ENCODE results near the gene IL20RA. TPM values are rescaled to one million over a fixed set of nuclear protein-coding genes. Genes with fewer than 3 reads are reported as not detected.

Gene IL20RA
- polyA plus RNA-seq, 1 donor (not counting 4 experiments of a cell fraction or from before 2014, with no cell fraction given), result 1.5 TPM

DNA sequence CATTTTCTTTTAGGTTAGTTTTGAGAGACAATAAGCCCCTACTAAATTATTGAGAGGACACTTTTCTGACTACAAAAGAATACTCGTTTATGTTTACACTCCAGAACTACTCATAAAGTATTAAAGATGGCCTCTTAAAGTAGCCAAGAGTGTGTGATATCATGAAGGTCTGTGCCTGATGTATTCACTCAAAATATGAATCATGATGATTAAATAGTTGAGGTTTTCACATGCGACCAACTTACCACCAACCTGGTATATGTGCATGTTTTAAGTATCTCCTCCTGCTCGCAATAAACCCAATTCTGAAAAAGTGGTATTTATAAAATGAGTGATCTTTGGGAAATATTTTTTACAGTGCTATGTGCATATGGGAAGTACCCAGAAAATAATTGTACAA, 43.9 kb downstream of the IL20RA start:
- H3K9me1 ChIP-seq (ENCODE audit: control insufficient read depth, extremely low read depth, insufficient read depth, low read length), result no peaks in the 10 kb centered on the region
- no peak overlapping the region for H2AFZ ChIP-seq (ENCODE audit: control insufficient read depth, low read length)
- no peaks in the 10 kb centered on the region for H3K9me3 ChIP-seq (ENCODE audit: control insufficient read depth, low read depth, low read length)
- no peaks in the 10 kb centered on the region for H3K27me3 ChIP-seq (ENCODE audit: control insufficient read depth, extremely low read depth, insufficient read depth, low read length)
- dilution Hi-C loops (cut with MboI; ENCODE audit: extremely low pct_ligation_motif_present, low sequenced_read_pairs), result no loop called here
- no peaks in the 10 kb centered on the region for H3K79me2 ChIP-seq (ENCODE audit: control insufficient read depth, insufficient read depth, low read length)
- H3K4me3 ChIP-seq (ENCODE audit: control insufficient read depth in 2 of 3, extremely low read depth in 1 of 3, insufficient read depth in 2 of 3, low read depth in 1 of 3, low read length in 3 of 3), result no peak overlapping the region
- TF ChIP-seq EZH2 (IDR thresholded peaks at IDR 0.05; ENCODE audit: low read length), result no peak
- no peak for TF ChIP-seq CTCF (optimal IDR thresholded peaks at IDR 0.05 in 1 of 3, IDR thresholded peaks at IDR 0.05 in 1 of 3, conservative IDR thresholded peaks at IDR 0.05 in 1 of 3; ENCODE audit: extremely low read depth in 1 of 3, insufficient read depth in 2 of 3, low read length in 3 of 3)
- peak overlapping the region; percentile 29 for H3K9ac ChIP-seq (ENCODE audit: control insufficient read depth, extremely low read depth, insufficient read depth, low read length)
- FAIRE-seq (peak; percentile 92), DNase-seq (ENCODE audit: low read depth, low spot score) (no peak)
- no peaks in the 10 kb centered on the region for H3K36me3 ChIP-seq (ENCODE audit: control insufficient read depth in 2 of 2, extremely low read depth in 1 of 2, insufficient read depth in 2 of 2, low read length in 2 of 2)
- H3K4me1 ChIP-seq (ENCODE audit: control insufficient read depth, extremely low read depth, insufficient read depth, low read length), result peaks cover 22% of the 10 kb centered on the region
- peak overlapping the region; percentile 71 for H3K27ac ChIP-seq (ENCODE audit: control insufficient read depth, insufficient read depth, low read length)
- H4K20me1 ChIP-seq (ENCODE audit: control insufficient read depth, extremely low read depth, insufficient read depth, low read length), result no peaks in the 10 kb centered on the region
- peak overlapping the region; percentile 69 for H3K4me2 ChIP-seq (ENCODE audit: control insufficient read depth, extremely low read depth, insufficient read depth, low read depth, low read length)

GRCh38 chr6:136995521-136995920, 49.2 kb downstream of the IL20RA start:
- Histone ChIP-seq H3K9ac (ENCODE audit: control insufficient read depth, extremely low read depth, insufficient read depth, low read length) (no peak overlapping the region), H3K4me3 (ENCODE audit: control insufficient read depth in 2 of 3, extremely low read depth in 1 of 3, insufficient read depth in 2 of 3, low read depth in 1 of 3, low read length in 3 of 3) (no peak overlapping the region), H3K79me2 (ENCODE audit: control insufficient read depth, insufficient read depth, low read length) (no peaks in the 10 kb centered on the region), H3K27ac (ENCODE audit: control insufficient read depth, insufficient read depth, low read length) (no peak overlapping the region), H3K4me2 (ENCODE audit: control insufficient read depth, extremely low read depth, insufficient read depth, low read depth, low read length) (no peak overlapping the region), H4K20me1 (ENCODE audit: control insufficient read depth, extremely low read depth, insufficient read depth, low read length) (no peaks in the 10 kb centered on the region), H3K9me1 (ENCODE audit: control insufficient read depth, extremely low read depth, insufficient read depth, low read length) (no peaks in the 10 kb centered on the region), H3K36me3 (ENCODE audit: control insufficient read depth in 2 of 2, extremely low read depth in 1 of 2, insufficient read depth in 2 of 2, low read length in 2 of 2) (no peaks in the 10 kb centered on the region), H3K4me1 (ENCODE audit: control insufficient read depth, extremely low read depth, insufficient read depth, low read length) (peaks cover 16% of the 10 kb centered on the region), H3K27me3 (ENCODE audit: control insufficient read depth, extremely low read depth, insufficient read depth, low read length) (no peaks in the 10 kb centered on the region), H2AFZ (ENCODE audit: control insufficient read depth, low read length) (no peak overlapping the region), H3K9me3 (ENCODE audit: control insufficient read depth, low read depth, low read length) (no peaks in the 10 kb centered on the region)
- DNase-seq (ENCODE audit: low read depth, low spot score) (no peak), FAIRE-seq (no peak)
- dilution Hi-C loops (cut with MboI; ENCODE audit: extremely low pct_ligation_motif_present, low sequenced_read_pairs), result no loop called here
- TF ChIP-seq CTCF (optimal IDR thresholded peaks at IDR 0.05 in 1 of 3, IDR thresholded peaks at IDR 0.05 in 1 of 3, conservative IDR thresholded peaks at IDR 0.05 in 1 of 3; ENCODE audit: extremely low read depth in 1 of 3, insufficient read depth in 2 of 3, low read length in 3 of 3), result no peak
- no peak for TF ChIP-seq EZH2 (IDR thresholded peaks at IDR 0.05; ENCODE audit: low read length)
